ENCODE measurements around the gene FUS.
"Not testable (repeated sequence)": the region's sequence is repeated elsewhere in the genome, so short reads cannot be mapped to it uniquely, and the experiment has no call there.

Gene FUS

DNA sequence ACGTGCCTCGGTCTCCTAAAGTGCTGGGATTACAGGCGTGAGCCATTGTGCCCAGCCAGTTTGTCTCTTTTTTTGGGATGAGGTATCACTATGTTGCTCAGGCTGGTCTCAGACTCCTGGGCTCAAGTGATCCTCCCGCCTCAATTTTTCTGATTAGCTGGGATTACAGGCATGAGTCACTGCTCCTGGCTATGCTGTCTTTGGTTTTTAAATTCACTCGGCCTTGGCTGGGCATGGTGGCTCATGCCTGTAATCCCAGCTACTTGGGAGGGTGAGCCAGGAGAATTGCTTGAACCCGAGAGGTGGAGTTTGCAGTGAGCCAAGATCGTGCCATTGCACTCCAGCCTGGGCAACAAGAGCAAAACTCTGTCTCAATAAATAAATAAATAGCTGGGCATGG, 35.5 kb upstream of the FUS start:
- not testable (repeated sequence) for DNase-seq

- no peak for DNase-seq
Measured at GRCh38 chr16:31145398-31145990, 34.4 kb upstream of the FUS start.

- DNase-seq = no peak
Measured at GRCh38 chr16:31147574-31147973, 32.4 kb upstream of the FUS start.

DNA sequence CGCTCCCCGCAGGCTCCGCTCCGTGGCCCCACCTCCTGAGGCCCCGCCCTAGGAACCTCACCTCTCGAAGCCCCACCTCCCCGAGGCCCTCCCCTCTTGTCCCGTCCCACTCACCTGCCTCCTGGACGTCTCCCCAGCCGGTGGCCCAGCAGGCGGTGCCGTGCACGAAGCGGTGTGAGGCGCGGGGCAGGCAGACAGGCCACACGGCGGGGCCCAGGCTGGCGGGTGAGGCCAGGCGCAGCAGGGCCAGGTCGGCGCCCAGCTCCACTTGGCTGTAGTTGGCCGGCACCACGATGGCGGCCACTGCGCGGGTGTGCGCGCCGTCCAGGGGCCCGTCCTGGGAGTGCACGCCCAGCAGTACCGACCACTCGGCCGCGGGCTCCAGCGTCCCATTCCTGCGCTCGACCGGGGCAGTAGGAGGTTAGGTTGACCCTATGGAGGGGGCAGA, 31.6 kb upstream of the FUS start:
- DNase-seq = no peak

- no peak for DNase-seq
Measured at GRCh38 chr16:31148896-31149295, 31.0 kb upstream of the FUS start.

- peak in 1 of 3 donors; percentile 25 for DNase-seq
Measured at GRCh38 chr16:31149332-31149731, 30.6 kb upstream of the FUS start.

DNA sequence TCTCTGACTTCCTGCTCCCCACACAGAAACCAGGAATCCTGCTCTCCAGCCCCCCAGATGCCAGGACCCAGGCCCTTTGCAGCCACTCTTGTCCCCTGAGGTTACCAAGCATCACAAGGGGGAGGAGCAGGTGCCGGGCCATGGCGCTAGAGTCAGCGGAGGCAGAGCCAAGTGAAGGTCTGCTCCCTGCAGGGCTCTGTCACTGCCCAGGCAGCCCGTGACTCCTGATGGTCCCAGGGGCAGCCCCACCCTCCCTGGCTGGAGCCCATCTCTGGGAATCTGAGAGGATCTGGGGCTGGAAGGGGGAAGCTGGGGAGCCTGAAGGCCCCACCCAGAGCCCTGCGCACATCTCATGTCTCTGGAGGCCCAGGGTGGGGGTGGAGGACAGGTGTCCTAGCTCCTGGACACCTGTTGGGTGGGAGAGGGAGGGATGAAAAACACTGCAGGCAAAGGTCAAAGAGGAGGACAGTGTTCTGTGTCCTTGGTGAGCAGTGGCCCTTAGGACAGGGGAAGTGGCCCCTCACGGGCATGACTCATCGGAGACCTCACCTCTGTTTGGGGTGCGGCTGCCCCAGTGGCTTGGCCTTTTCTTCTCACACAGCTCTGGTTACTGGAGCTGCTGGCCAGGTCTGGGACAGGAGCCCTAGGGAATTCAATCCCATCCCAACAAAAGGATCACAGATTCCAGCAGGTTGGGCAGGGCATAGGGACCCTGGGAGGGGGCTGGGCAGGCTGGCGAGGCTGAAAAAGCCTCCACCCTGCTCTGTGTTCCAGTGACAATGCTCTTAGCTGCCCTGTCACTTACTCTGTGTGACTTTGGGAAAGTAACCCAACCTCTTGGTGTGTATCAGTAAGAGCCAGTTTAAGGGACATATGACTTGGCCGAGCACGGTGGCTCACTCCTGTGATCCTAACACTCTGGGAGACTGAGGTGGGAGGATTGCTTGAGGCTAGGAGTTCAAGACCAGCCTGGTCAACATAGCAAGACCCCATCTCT, 29.7 kb upstream of the FUS start, which contains the start of gene PRSS36:
Gene PRSS36, minus strand, starts transcription at position 173 of the 997 bp plus-strand sequence. Its CDS starts 31 bp downstream, at position 142.
- DNase-seq = peak in 1 of 3 donors; percentile 43

DNA sequence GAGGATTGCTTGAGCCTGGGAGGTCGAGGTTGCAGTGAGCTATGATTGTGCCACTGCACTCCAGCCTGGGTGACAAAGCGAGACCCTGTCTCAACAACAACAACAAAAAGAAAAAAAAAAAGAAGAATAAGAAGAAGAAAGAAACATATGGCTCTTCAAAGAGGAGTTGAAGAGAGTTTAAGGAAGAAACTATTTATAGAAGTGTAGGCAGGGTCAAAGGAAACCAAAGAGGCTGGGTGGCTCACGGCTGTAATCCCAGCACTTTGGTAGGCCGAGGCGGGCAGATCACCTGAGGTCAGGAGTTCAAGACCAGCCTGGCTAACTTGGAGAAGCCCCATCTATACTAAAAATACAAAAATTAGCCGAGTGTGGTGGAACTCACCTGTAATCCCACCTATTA, 29.0 kb upstream of the FUS start:
- DNase-seq = not testable (repeated sequence)

GRCh38 chr16:31157136-31157535, 22.8 kb upstream of the FUS start:
- peak; percentile 83 to 85 (median 83) for DNase-seq

DNA sequence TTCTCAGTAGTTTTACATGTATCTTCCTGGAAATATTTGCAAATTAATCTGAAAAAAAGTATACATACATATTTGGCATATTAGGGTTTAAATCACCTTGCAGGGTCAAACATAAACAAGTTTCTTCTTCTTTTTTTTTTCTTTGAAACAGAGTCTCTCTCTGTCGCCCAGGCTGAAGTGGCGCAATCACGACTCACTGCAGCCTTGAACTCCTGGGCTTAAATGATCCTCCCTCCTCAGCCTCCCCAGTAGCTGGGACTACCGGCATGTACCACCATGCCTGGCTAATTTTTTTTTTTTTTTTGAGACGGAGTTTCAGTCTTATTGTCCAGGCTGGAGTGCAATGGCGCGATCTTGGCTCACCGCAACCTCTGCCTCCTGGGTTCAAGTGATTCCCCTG, 12.6 kb upstream of the FUS start:
- peak in 2 of 3 donors; percentile 30 to 39 for DNase-seq

DNA sequence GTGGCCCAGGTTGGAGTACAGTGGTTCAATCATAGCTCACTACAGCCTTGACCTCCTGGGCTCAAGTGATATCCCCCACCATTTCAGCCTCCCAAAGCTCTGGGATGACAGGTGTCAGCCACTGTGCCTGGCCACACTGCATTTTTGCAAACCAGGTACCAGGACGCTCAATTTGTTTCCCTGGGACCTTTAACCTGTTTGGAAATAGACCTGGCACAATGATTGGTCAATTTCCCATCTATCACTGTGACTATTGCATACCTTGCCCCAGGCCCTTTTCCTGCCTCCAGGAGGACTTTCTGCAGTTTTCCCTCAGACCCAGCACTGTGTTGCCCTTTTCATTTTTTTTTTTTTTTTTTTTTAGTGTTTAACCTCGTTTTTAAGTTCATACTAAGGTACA, 11.1 kb upstream of the FUS start:
- DNase-seq = no peak

- DNase-seq = not testable (repeated sequence)
Measured at GRCh38 chr16:31170048-31170447, 9.9 kb upstream of the FUS start.

- peak; percentile 66 to 71 (median 71) for DNase-seq
Measured at GRCh38 chr16:31177136-31177535, 2.8 kb upstream of the FUS start.

GRCh38 chr16:31179219-31179746, 656 bp upstream of the FUS start:
- no peak for DNase-seq

- DNase-seq = peak; percentile 82 to 88 (median 88)
Measured at GRCh38 chr16:31181102-31181830, 1.3 kb downstream of the FUS start.

GRCh38 chr16:31182391-31182790, 2.5 kb downstream of the FUS start:
- no peak for DNase-seq

GRCh38 chr16:31183432-31184428, 3.8 kb downstream of the FUS start:
- DNase-seq = no peak

- DNase-seq = no peak
Measured at GRCh38 chr16:31184888-31185287, 4.9 kb downstream of the FUS start.

- no peak for DNase-seq
Measured at GRCh38 chr16:31185339-31185738, 5.4 kb downstream of the FUS start.

DNA sequence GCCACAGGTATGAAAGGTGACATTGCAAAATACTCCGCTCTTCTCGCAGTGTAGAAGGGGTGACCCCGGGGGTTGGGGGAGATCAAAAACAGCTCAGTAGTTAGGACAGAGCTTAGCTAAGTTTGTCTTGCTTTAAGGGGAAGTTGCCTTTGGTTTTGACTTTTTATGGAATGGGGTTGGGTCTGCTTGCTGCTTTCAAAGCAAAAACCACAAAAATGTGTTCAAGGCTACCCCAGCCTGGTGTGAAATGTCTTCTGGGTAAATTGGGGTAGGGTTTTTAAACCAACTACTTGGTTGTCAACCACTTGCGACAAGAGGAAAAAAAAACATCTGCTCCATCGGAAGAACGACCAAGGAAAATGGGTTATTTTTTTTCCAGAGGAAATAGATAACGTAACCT, 6.2 kb downstream of the FUS start:
- peak in 2 of 3 donors; percentile 20 to 22 for DNase-seq
